ENCODE measurements around the gene ABLIM3. TPM values are rescaled to one million over a fixed set of nuclear protein-coding genes. Genes with fewer than 3 reads are reported as not detected.

Gene ABLIM3
- total RNA-seq, 3 donors from 2014 or later (not counting 1 experiment from before 2014, with no cell fraction given): 0.41 to 2.4 (median 1.2) TPM

GRCh38 chr5:149215478-149216090 is 74.3 kb downstream of the ABLIM3 start:
- H3K4me1 Mint-ChIP-seq: no peaks in the 10 kb centered on the region
- H3K27ac Mint-ChIP-seq: no peak overlapping the region
- ATAC-seq (no peak), DNase-seq (no peak)
- Histone ChIP-seq H3K27ac (ENCODE audit: low read length) (no peak overlapping the region), H3K36me3 (ENCODE audit: control insufficient read depth, insufficient read depth, low read length) (no peaks in the 10 kb centered on the region), H3K4me3 (ENCODE audit: low read length) (no peak overlapping the region), H3K4me1 (ENCODE audit: control insufficient read depth, insufficient read depth, low read length) (no peaks in the 10 kb centered on the region), H3K9me3 (ENCODE audit: control insufficient read depth, insufficient read depth, low read length) (no peaks in the 10 kb centered on the region), H3K27me3 (ENCODE audit: control insufficient read depth, insufficient read depth, low read length) (no peaks in the 10 kb centered on the region)
- intact Hi-C loops (cut with micrococcal nuclease): no loop called here
- H3K9me3 Mint-ChIP-seq: no peaks in the 10 kb centered on the region
- H3K4me3 Mint-ChIP-seq: no peak overlapping the region
- H3K36me3 Mint-ChIP-seq: no peaks in the 10 kb centered on the region
- peaks cover 6 to 8% of the 10 kb centered on the region in 2 donors for H3K27me3 Mint-ChIP-seq (ENCODE audit: low read depth in 2 of 2)
- TF ChIP-seq CTCF (IDR thresholded peaks at IDR 0.05): no peak
- 73% methylated on average over 5 of the region's 5 CpGs for WGBS (ENCODE audit: insufficient coverage)

DNA sequence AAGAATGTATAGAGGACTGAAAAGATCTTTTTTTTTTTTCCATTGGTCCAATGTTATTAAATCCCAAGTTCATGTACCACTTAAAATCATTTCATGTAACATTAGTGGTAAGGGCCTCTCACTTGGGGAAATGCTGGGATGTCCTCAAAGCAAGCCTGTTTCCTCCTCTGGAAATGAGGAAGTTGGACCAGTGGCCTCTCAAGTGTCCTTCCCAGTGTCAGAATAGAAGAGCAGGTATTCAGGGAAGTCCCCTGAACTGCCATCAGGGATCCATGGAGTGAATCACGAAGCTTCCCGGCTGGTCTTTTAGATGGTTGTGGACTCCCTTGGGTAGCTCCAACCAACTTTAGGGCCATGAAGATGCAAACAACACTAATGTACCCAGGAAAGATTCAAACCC is 75.2 kb downstream of the ABLIM3 start:
- Mint-ChIP-seq H3K27ac (no peak overlapping the region), H3K27me3 (ENCODE audit: low read depth in 2 of 2) (peaks cover 12 to 17% of the 10 kb centered on the region in 2 donors), H3K9me3 (no peaks in the 10 kb centered on the region), H3K36me3 (no peaks in the 10 kb centered on the region), H3K4me1 (no peaks in the 10 kb centered on the region), H3K4me3 (no peak overlapping the region)
- no peak for ATAC-seq
- intact Hi-C loops (cut with micrococcal nuclease): no loop called here
- WGBS (ENCODE audit: insufficient coverage): 94% methylated on average over 2 of the region's 2 CpGs
- Histone ChIP-seq H3K4me1 (ENCODE audit: control insufficient read depth, insufficient read depth, low read length) (no peaks in the 10 kb centered on the region), H3K27ac (ENCODE audit: low read length) (no peak overlapping the region), H3K4me3 (ENCODE audit: low read length) (no peak overlapping the region), H3K9me3 (ENCODE audit: control insufficient read depth, insufficient read depth, low read length) (no peaks in the 10 kb centered on the region), H3K36me3 (ENCODE audit: control insufficient read depth, insufficient read depth, low read length) (no peaks in the 10 kb centered on the region), H3K27me3 (ENCODE audit: control insufficient read depth, insufficient read depth, low read length) (no peaks in the 10 kb centered on the region)
- no peak for TF ChIP-seq CTCF (IDR thresholded peaks at IDR 0.05)
- no peak for DNase-seq

GRCh38 chr5:149217096-149217802 is 76.0 kb downstream of the ABLIM3 start:
- no peaks in the 10 kb centered on the region for H3K9me3 Mint-ChIP-seq
- TF ChIP-seq CTCF (IDR thresholded peaks at IDR 0.05): no peak
- H3K4me1 ChIP-seq (ENCODE audit: control insufficient read depth, insufficient read depth, low read length): no peaks in the 10 kb centered on the region
- H3K27me3 ChIP-seq (ENCODE audit: control insufficient read depth, insufficient read depth, low read length): no peaks in the 10 kb centered on the region
- H3K27ac Mint-ChIP-seq: no peak overlapping the region
- H3K4me3 Mint-ChIP-seq: no peak overlapping the region
- no peaks in the 10 kb centered on the region for H3K36me3 Mint-ChIP-seq
- WGBS (ENCODE audit: insufficient coverage): 80% methylated on average over 6 of the region's 6 CpGs
- no peaks in the 10 kb centered on the region for H3K36me3 ChIP-seq (ENCODE audit: control insufficient read depth, insufficient read depth, low read length)
- DNase-seq (no peak), ATAC-seq (no peak)
- H3K4me3 ChIP-seq (ENCODE audit: low read length): no peak overlapping the region
- H3K4me1 Mint-ChIP-seq: no peaks in the 10 kb centered on the region
- intact Hi-C loops (cut with micrococcal nuclease): no loop called here
- no peaks in the 10 kb centered on the region for H3K9me3 ChIP-seq (ENCODE audit: control insufficient read depth, insufficient read depth, low read length)
- peaks cover 10 to 18% of the 10 kb centered on the region in 2 donors for H3K27me3 Mint-ChIP-seq (ENCODE audit: low read depth in 2 of 2)
- no peak overlapping the region for H3K27ac ChIP-seq (ENCODE audit: low read length)

All from natural killer cell (primary cell).